Loucy (cell line): ENCODE data around the gene HAGH.

ENCODE experiments used
- H2AFZ ChIP-seq: fragments of 200-600 bp; sonication (generic); 2 replicates; pipeline ENCODE4 v1.6.0; 2016; ENCODE audit warnings: antibody characterized with exemption, mild to moderate bottlenecking, low read length, moderate library complexity
- H3F3A ChIP-seq: fragments of 200-600 bp; 2 replicates; pipeline ENCODE4 v1.6.0; 2016; ENCODE audit warnings: antibody characterized with exemption, low read depth, mild to moderate bottlenecking
- H3K27me3 ChIP-seq: fragments of 200-600 bp; sonication (generic); 2 replicates; pipeline ENCODE4 v1.6.1; 2014; ENCODE audit warnings: low read length, mild to moderate bottlenecking; ENCODE audit not compliant: insufficient read depth, poor library complexity, severe bottlenecking
- H3K36me3 ChIP-seq: fragments of 200-600 bp; sonication (generic); 2 replicates; pipeline ENCODE4 v1.6.1; 2016; ENCODE audit warnings: low read length; ENCODE audit not compliant: insufficient read depth
- H3K4me1 ChIP-seq: fragments of 200-600 bp; sonication (generic); 2 replicates; pipeline ENCODE4 v1.5.1; 2014; ENCODE audit warnings: low read length, mild to moderate bottlenecking; ENCODE audit not compliant: insufficient read depth, poor library complexity, severe bottlenecking
- H3K4me2 ChIP-seq: fragments of 200-600 bp; sonication (generic); 2 replicates; pipeline ENCODE4 v1.6.0; 2014; ENCODE audit warnings: antibody characterized with exemption, low read length, low read depth, mild to moderate bottlenecking; ENCODE audit not compliant: poor library complexity, severe bottlenecking
- H3K4me3 ChIP-seq: fragments of 200-600 bp; sonication (generic); 2 replicates; pipeline ENCODE4 v1.5.1; 2014; ENCODE audit warnings: low read length, mild to moderate bottlenecking, mixed read lengths; ENCODE audit not compliant: poor library complexity, severe bottlenecking
- H3K79me2 ChIP-seq: fragments of 200-600 bp; sonication (generic); 2 replicates; pipeline ENCODE4 v1.6.1; 2014; ENCODE audit warnings: low read length; ENCODE audit not compliant: insufficient read depth
- H3K9ac ChIP-seq: fragments of 200-600 bp; sonication (generic); 2 replicates; pipeline ENCODE4 v1.6.0; 2014; ENCODE audit warnings: mild to moderate bottlenecking, low read depth, low read length, moderate library complexity; ENCODE audit not compliant: poor library complexity, severe bottlenecking
- H3K9me2 ChIP-seq: fragments of 200-600 bp; sonication (generic); replicated peaks from 2 replicates; pipeline ENCODE4 v1.6.1; 2016; ENCODE audit warnings: low read depth, low read length, mixed read lengths
- H3K9me3 ChIP-seq: fragments of 200-600 bp; sonication (generic); 2 replicates; pipeline ENCODE4 v1.6.1; 2014; ENCODE audit warnings: mild to moderate bottlenecking, antibody characterized with exemption, low read length, low read depth; ENCODE audit not compliant: insufficient read depth
- H4K20me1 ChIP-seq: fragments of 200-600 bp; sonication (generic); 2 replicates; pipeline ENCODE4 v1.6.0; 2014; ENCODE audit warnings: antibody characterized with exemption, low read length, mild to moderate bottlenecking; ENCODE audit not compliant: insufficient read depth, poor library complexity, severe bottlenecking
- EZH2phosphoT487 ChIP-seq: fragments of 200-600 bp; IDR thresholded peaks from 2 replicates; pipeline ENCODE4 v1.6.1; 2018; ENCODE audit warnings: antibody characterized with exemption, mild to moderate bottlenecking, moderate library complexity, borderline replicate concordance
- TF ChIP-seq, protein P1 (sequence below): fragments of 200-600 bp; sonication (generic); conservative IDR thresholded peaks from 2 replicates; pipeline ENCODE4 v1.5.1; 2014; ENCODE audit warnings: mild to moderate bottlenecking, antibody characterized with exemption, low read length

HAGH gene

GRCh38 chr16:1780677-1781072 is 46.0 kb downstream of the HAGH start:
- no peaks in the 10 kb centered on the region for H3F3A ChIP-seq
- H3K9me2 ChIP-seq: no peaks in the 10 kb centered on the region
- peaks cover 4% of the 10 kb centered on the region for H4K20me1 ChIP-seq
- no peaks in the 10 kb centered on the region for H3K9me3 ChIP-seq
- peak overlapping the region; percentile 93 for H3K4me3 ChIP-seq
- H3K79me2 ChIP-seq: peaks cover 48% of the 10 kb centered on the region
- no peak overlapping the region for H3K9ac ChIP-seq
- peak overlapping the region; percentile 75 for H3K4me2 ChIP-seq
- H3K4me1 ChIP-seq: no peaks in the 10 kb centered on the region
- H2AFZ ChIP-seq: no peak overlapping the region
- TF ChIP-seq, protein P1, sequence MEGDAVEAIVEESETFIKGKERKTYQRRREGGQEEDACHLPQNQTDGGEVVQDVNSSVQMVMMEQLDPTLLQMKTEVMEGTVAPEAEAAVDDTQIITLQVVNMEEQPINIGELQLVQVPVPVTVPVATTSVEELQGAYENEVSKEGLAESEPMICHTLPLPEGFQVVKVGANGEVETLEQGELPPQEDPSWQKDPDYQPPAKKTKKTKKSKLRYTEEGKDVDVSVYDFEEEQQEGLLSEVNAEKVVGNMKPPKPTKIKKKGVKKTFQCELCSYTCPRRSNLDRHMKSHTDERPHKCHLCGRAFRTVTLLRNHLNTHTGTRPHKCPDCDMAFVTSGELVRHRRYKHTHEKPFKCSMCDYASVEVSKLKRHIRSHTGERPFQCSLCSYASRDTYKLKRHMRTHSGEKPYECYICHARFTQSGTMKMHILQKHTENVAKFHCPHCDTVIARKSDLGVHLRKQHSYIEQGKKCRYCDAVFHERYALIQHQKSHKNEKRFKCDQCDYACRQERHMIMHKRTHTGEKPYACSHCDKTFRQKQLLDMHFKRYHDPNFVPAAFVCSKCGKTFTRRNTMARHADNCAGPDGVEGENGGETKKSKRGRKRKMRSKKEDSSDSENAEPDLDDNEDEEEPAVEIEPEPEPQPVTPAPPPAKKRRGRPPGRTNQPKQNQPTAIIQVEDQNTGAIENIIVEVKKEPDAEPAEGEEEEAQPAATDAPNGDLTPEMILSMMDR: no peak
- TF ChIP-seq EZH2phosphoT487: no peak
- no peaks in the 10 kb centered on the region for H3K27me3 ChIP-seq
- no peaks in the 10 kb centered on the region for H3K36me3 ChIP-seq

DNA sequence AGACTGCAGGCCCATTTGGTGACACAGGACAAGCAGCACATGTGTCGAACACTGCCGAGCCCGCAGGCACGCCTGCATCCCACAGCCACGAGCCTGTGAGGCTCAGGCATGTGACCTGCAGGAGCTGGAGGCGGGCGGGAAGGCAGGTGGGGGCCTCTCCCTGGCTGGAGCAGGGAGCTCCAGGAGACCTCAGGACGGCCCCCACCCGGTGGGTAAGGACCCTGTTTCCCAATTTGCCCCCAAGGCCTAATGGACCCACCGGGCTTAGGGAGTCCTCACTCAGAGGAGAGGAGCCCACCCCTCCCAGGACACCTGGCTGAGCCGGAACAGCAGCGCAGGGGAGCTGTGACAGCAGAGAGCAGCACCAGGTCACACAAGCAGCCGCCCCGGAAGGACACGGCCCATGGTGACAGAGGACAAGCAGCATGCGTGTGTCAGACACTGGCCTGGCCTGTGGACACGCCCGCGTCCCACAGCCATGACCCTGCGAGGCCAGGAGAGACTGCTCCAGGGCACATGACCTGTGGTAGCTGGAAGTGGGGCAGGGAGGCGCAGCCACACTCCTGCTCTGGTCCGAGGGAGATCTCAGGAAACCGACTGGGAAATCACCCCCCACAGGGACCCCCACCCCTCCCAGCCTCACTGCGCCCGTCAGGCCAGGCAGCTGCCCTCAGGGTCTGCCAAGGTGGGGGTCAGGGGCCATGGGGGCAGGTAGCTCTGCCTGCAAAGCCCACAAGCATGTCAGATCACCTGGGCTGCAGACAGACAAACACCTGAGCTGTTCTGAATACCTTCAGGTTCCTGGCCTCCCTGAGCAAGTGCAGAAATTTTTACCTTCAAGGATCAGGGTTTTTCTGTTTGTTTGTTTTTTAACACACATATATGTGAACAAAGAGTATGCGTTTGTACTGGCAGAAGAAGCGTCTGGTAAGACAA is 46.6 kb downstream of the HAGH start:
- H3K4me3 ChIP-seq: no peak overlapping the region
- H3K4me1 ChIP-seq: no peaks in the 10 kb centered on the region

GRCh38 chr16:1779234-1779701 is 47.4 kb downstream of the HAGH start:
- H3K4me2 ChIP-seq: no peak overlapping the region
- TF ChIP-seq, protein P1: no peak
- no peak for TF ChIP-seq EZH2phosphoT487
- H3K9me3 ChIP-seq: no peaks in the 10 kb centered on the region
- no peak overlapping the region for H2AFZ ChIP-seq
- no peak overlapping the region for H3K4me3 ChIP-seq
- no peak overlapping the region for H3K9ac ChIP-seq
- no peaks in the 10 kb centered on the region for H3K27me3 ChIP-seq
- H3K9me2 ChIP-seq: no peaks in the 10 kb centered on the region
- H3K79me2 ChIP-seq: peaks cover 40% of the 10 kb centered on the region
- no peaks in the 10 kb centered on the region for H3K36me3 ChIP-seq
- no peaks in the 10 kb centered on the region for H3K4me1 ChIP-seq
- H3F3A ChIP-seq: no peaks in the 10 kb centered on the region
- H4K20me1 ChIP-seq: peaks cover 7% of the 10 kb centered on the region

More for the DNA sequence above, 46.6 kb downstream of the HAGH start:
- Histone ChIP-seq H3K36me3 (no peaks in the 10 kb centered on the region), H3K9ac (no peak overlapping the region), H4K20me1 (peaks cover 4% of the 10 kb centered on the region), H3F3A (no peaks in the 10 kb centered on the region), H3K9me3 (no peaks in the 10 kb centered on the region), H3K79me2 (peaks cover 42% of the 10 kb centered on the region), H3K9me2 (no peaks in the 10 kb centered on the region), H3K27me3 (no peaks in the 10 kb centered on the region), H3K4me2 (no peak overlapping the region), H2AFZ (no peak overlapping the region)
- TF ChIP-seq, protein P1: no peak
- no peak for TF ChIP-seq EZH2phosphoT487
